Thoracic aorta (tissue), 2 donors: ENCODE measurements around the gene REXO4. TPM values are rescaled to one million over a fixed set of nuclear protein-coding genes. Genes with fewer than 3 reads are reported as not detected.

ENCODE experiments used
- ATAC-seq: fragments of 150-250 bp; one replicate; pipeline ENCODE4 v1.8.0; 2017; ENCODE audit warnings: low read depth; ENCODE audit not compliant: insufficient number of reproducible peaks, low FRiP score
- DNase-seq: peaks from one replicate; pipeline ENCODE4 v3.0.0-alpha.2; 2020; ENCODE audit warnings: low spot score
- H3K27ac ChIP-seq, 2 donors: fragments of 200-600 bp; sonication (generic); 1 replicate in 1 of 2; 2 replicates in 1 of 2; pipeline ENCODE4 v1.5.1; 2016; ENCODE audit warnings: mild to moderate bottlenecking in 2 of 2, moderate library complexity in 2 of 2
- H3K27me3 ChIP-seq: fragments of 200-600 bp; sonication (generic); replicated peaks from 2 replicates; pipeline ENCODE4 v1.6.0; 2016; ENCODE audit warnings: mild to moderate bottlenecking; ENCODE audit not compliant: insufficient read depth
- H3K36me3 ChIP-seq: fragments of 200-600 bp; sonication (generic); one replicate; pipeline ENCODE4 v1.5.1; 2016
- H3K4me1 ChIP-seq, 2 donors: fragments of 200-600 bp; sonication (generic); 1 replicate in 1 of 2; 2 replicates in 1 of 2; pipeline versions ENCODE4 v1.5.1 to v1.6.0; 2016; ENCODE audit warnings: low read depth in 2 of 2, mild to moderate bottlenecking in 1 of 2; ENCODE audit not compliant: control insufficient read depth in 1 of 2
- H3K4me3 ChIP-seq: fragments of 200-600 bp; sonication (generic); 2 replicates; pipeline ENCODE4 v1.5.1; 2016; ENCODE audit warnings: mild to moderate bottlenecking
- H3K9me3 ChIP-seq: fragments of 200-600 bp; sonication (generic); 2 replicates; pipeline ENCODE4 v1.5.1; 2016
- CTCF ChIP-seq: fragments of 200-600 bp; sonication (generic); IDR thresholded peaks from one replicate; pipeline ENCODE4 v1.5.1; 2019; ENCODE audit warnings: antibody characterized with exemption
- total RNA-seq, 2 donors: library from RNA; depleted of rRNA; stranded (reverse); fragments of >200 nt; gene quantifications; one replicate each; pipeline versions ENCODE4 v1.1.0 to v1.2.3, GENCODE V29; 2016

Gene REXO4
- total RNA-seq, 2 donors from 2014 or later, result 7.7 to 18.6 TPM

DNA sequence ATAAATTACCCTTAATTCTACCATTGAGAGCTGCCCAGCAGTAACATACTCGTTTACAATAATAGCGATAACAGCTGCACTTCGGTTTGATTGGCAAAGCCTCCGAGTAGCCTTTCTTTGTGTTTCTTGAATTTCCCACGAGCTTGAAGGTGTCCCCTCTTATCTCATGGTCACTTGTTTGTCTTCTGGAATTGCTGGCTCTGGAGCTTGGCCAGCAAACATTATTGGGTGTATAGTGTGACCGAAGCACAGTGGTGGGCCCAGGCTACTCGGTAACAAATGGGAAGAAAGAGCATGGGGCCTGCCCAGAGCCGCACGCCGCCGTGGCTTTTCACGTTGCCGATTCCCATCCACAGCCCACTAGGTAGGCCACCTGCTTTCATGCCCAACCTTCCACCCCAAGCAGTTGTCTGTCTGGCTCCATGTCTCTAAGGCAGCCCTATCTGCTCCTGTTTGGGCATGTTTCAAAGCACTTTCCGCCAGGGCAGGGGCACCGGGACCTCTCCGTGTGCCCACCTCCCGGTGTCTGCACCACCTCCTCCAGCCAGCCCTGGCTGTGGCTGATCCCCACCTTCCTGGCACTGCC lies 33.0 kb downstream of the REXO4 start:
- Histone ChIP-seq H3K27me3 (no peaks in the 10 kb centered on the region), H3K4me3 (no peak overlapping the region), H3K9me3 (no peaks in the 10 kb centered on the region), H3K27ac (no peak overlapping the region), H3K36me3 (no peaks in the 10 kb centered on the region), H3K4me1 (no peaks in the 10 kb centered on the region)
- no peak for DNase-seq
- no peak for TF ChIP-seq CTCF
- ATAC-seq, result no peak

- Histone ChIP-seq H3K27ac (no peak overlapping the region), H3K36me3 (no peaks in the 10 kb centered on the region), H3K9me3 (no peaks in the 10 kb centered on the region), H3K27me3 (no peaks in the 10 kb centered on the region), H3K4me3 (no peak overlapping the region), H3K4me1 (no peaks in the 10 kb centered on the region)
- no peak for DNase-seq
- no peak for ATAC-seq
- TF ChIP-seq CTCF, result no peak
Measured at GRCh38 chr9:133383438-133383837, 34.4 kb downstream of the REXO4 start.

GRCh38 chr9:133382507-133383141 lies 35.2 kb downstream of the REXO4 start:
- TF ChIP-seq CTCF, result no peak
- DNase-seq (no peak), ATAC-seq (no peak)
- Histone ChIP-seq H3K4me1 (no peaks in the 10 kb centered on the region), H3K27me3 (no peaks in the 10 kb centered on the region), H3K36me3 (no peaks in the 10 kb centered on the region), H3K9me3 (no peaks in the 10 kb centered on the region), H3K4me3 (no peak overlapping the region), H3K27ac (no peak overlapping the region)

GRCh38 chr9:133380734-133381133 lies 37.1 kb downstream of the REXO4 start:
- ATAC-seq (no peak), DNase-seq (no peak)
- no peak for TF ChIP-seq CTCF
- Histone ChIP-seq H3K27me3 (no peaks in the 10 kb centered on the region), H3K27ac (no peak overlapping the region), H3K4me3 (no peak overlapping the region), H3K36me3 (no peaks in the 10 kb centered on the region), H3K4me1 (peaks cover 4 to 5% of the 10 kb centered on the region in 2 donors), H3K9me3 (no peaks in the 10 kb centered on the region)

GRCh38 chr9:133379153-133380086 lies 38.4 kb downstream of the REXO4 start:
- no peaks in the 10 kb centered on the region for H3K9me3 ChIP-seq
- DNase-seq (no peak), ATAC-seq (no peak)
- no peak overlapping the region for H3K4me3 ChIP-seq
- no peaks in the 10 kb centered on the region for H3K36me3 ChIP-seq
- no peaks in the 10 kb centered on the region for H3K27me3 ChIP-seq
- no peak overlapping the region for H3K27ac ChIP-seq
- peaks cover 7 to 9% of the 10 kb centered on the region in 2 donors for H3K4me1 ChIP-seq
- no peak for TF ChIP-seq CTCF
